Epithelial cell of proximal tubule (primary cell): Measurements from ENCODE around the gene RPL28. TPM values are rescaled to one million over a fixed set of nuclear protein-coding genes. Genes with fewer than 3 reads are reported as not detected.

ENCODE experiments used
- DNase-seq: peaks from one replicate; pipeline ENCODE4 v3.0.0-alpha.2; 2011; ENCODE audit warnings: low read depth
- H3K4me3 ChIP-seq: 2 replicates; pipeline ENCODE4 v1.5.1; 2011; ENCODE audit warnings: low read depth, mild to moderate bottlenecking, low read length
- CTCF ChIP-seq: conservative IDR thresholded peaks from 2 replicates; pipeline ENCODE4 v1.5.1; 2012; ENCODE audit warnings: low read depth, mild to moderate bottlenecking, low read length
- total RNA-seq: library from RNA; depleted of rRNA; stranded (reverse); fragments of >200 nt; gene quantifications from 2 replicates; pipeline ENCODE4 v1.2.3, GENCODE V29; 2015

RPL28 gene
- total RNA-seq, 1 donor from 2014 or later: 412 TPM

- no peak for TF ChIP-seq CTCF
- no peak for DNase-seq
- no peak overlapping the region for H3K4me3 ChIP-seq
These were observed 48.7 kb downstream of the RPL28 start for GRCh38 chr19:55434356-55434919.

GRCh38 chr19:55435020-55435419 lies 49.3 kb downstream of the RPL28 start:
- no peak for DNase-seq
- TF ChIP-seq CTCF: no peak
- H3K4me3 ChIP-seq: no peak overlapping the region

- TF ChIP-seq CTCF: no peak
- no peak overlapping the region for H3K4me3 ChIP-seq
- no peak for DNase-seq
These were observed 51.1 kb downstream of the RPL28 start for GRCh38 chr19:55436847-55437246.

GRCh38 chr19:55437410-55437809 lies 51.7 kb downstream of the RPL28 start:
- H3K4me3 ChIP-seq: no peak overlapping the region
- no peak for TF ChIP-seq CTCF
- no peak for DNase-seq

GRCh38 chr19:55439052-55439451 lies 53.3 kb downstream of the RPL28 start:
- no peak overlapping the region for H3K4me3 ChIP-seq
- TF ChIP-seq CTCF: no peak
- no peak for DNase-seq

GRCh38 chr19:55440411-55441105 lies 54.8 kb downstream of the RPL28 start:
- TF ChIP-seq CTCF: no peak
- H3K4me3 ChIP-seq: no peak overlapping the region
- no peak for DNase-seq

GRCh38 chr19:55441319-55441691 lies 55.6 kb downstream of the RPL28 start:
- TF ChIP-seq CTCF: no peak
- H3K4me3 ChIP-seq: no peak overlapping the region
- no peak for DNase-seq
